Glutamatergic neuron (in vitro differentiated cells): ENCODE data around the gene TDRD1. TPM values are rescaled to one million over a fixed set of nuclear protein-coding genes. Genes with fewer than 3 reads are reported as not detected.

Experiments used
- DNase-seq: peaks from one replicate; pipeline ENCODE4 v3.0.0; 2022
- H3K27ac Mint-ChIP-seq: one replicate; pipeline ENCODE4 v1.8.0; 2020; ENCODE audit warnings: mild to moderate bottlenecking, mixed read lengths, inconsistent platforms; ENCODE audit not compliant: unreplicated experiment
- H3K27me3 Mint-ChIP-seq: one replicate; pipeline ENCODE4 v1.8.0; 2020; ENCODE audit warnings: mild to moderate bottlenecking, moderate library complexity, mixed read lengths, inconsistent platforms; ENCODE audit not compliant: unreplicated experiment
- H3K36me3 Mint-ChIP-seq: one replicate; pipeline ENCODE4 v1.8.0; 2020; ENCODE audit warnings: mild to moderate bottlenecking, mixed read lengths, inconsistent platforms; ENCODE audit not compliant: unreplicated experiment
- H3K4me1 Mint-ChIP-seq: one replicate; pipeline ENCODE4 v1.8.0; 2020; ENCODE audit warnings: mild to moderate bottlenecking, low read depth, mixed read lengths, inconsistent platforms; ENCODE audit not compliant: unreplicated experiment
- H3K4me3 Mint-ChIP-seq: one replicate; pipeline ENCODE4 v1.8.0; 2020; ENCODE audit warnings: mild to moderate bottlenecking, mixed read lengths, inconsistent platforms; ENCODE audit not compliant: unreplicated experiment
- H3K9me3 Mint-ChIP-seq: one replicate; pipeline ENCODE4 v1.8.0; 2020; ENCODE audit warnings: mild to moderate bottlenecking, moderate library complexity, mixed read lengths, inconsistent platforms; ENCODE audit not compliant: unreplicated experiment
- CTCF ChIP-seq: fragments of 200-600 bp; sonication (generic); IDR thresholded peaks from one replicate; pipeline ENCODE4 v1.5.0; 2021; ENCODE audit not compliant: partially characterized antibody, unreplicated experiment
- total RNA-seq: library from RNA; stranded (reverse); fragmentation: NEBNext Ultra II Directional; extraction: Animal tissue kit (Norgen Biotek cat#: 25700); gene quantifications from one replicate; pipeline ENCODE4 v1.2.1, GENCODE V29; 2021; ENCODE audit not compliant: unreplicated experiment

TDRD1 gene
- total RNA-seq, 1 donor from 2014 or later, result not detected

- no peak overlapping the region for H3K4me3 Mint-ChIP-seq
- no peaks in the 10 kb centered on the region for H3K4me1 Mint-ChIP-seq
- no peak overlapping the region for H3K27ac Mint-ChIP-seq
- no peak for TF ChIP-seq CTCF
- no peaks in the 10 kb centered on the region for H3K9me3 Mint-ChIP-seq
- DNase-seq, result no peak
- H3K36me3 Mint-ChIP-seq, result peaks cover 4% of the 10 kb centered on the region
- H3K27me3 Mint-ChIP-seq, result no peaks in the 10 kb centered on the region
Measured at GRCh38 chr10:114163062-114163461, 16.1 kb upstream of the TDRD1 start.

GRCh38 chr10:114166043-114166442, 13.1 kb upstream of the TDRD1 start:
- Mint-ChIP-seq H3K36me3 (peaks cover 11% of the 10 kb centered on the region), H3K27ac (no peak overlapping the region), H3K27me3 (peaks cover 2% of the 10 kb centered on the region), H3K4me1 (no peaks in the 10 kb centered on the region), H3K9me3 (peaks cover 2% of the 10 kb centered on the region), H3K4me3 (no peak overlapping the region)
- TF ChIP-seq CTCF, result no peak
- no peak for DNase-seq

GRCh38 chr10:114166494-114166893, 12.7 kb upstream of the TDRD1 start:
- no peak for DNase-seq
- no peak for TF ChIP-seq CTCF
- H3K36me3 Mint-ChIP-seq, result peaks cover 11% of the 10 kb centered on the region
- H3K4me1 Mint-ChIP-seq, result no peaks in the 10 kb centered on the region
- no peak overlapping the region for H3K4me3 Mint-ChIP-seq
- peaks cover 2% of the 10 kb centered on the region for H3K27me3 Mint-ChIP-seq
- H3K27ac Mint-ChIP-seq, result no peak overlapping the region
- peaks cover 2% of the 10 kb centered on the region for H3K9me3 Mint-ChIP-seq

- H3K4me3 Mint-ChIP-seq, result no peak overlapping the region
- H3K27ac Mint-ChIP-seq, result no peak overlapping the region
- peaks cover 2% of the 10 kb centered on the region for H3K27me3 Mint-ChIP-seq
- no peak for TF ChIP-seq CTCF
- H3K36me3 Mint-ChIP-seq, result peaks cover 11% of the 10 kb centered on the region
- H3K4me1 Mint-ChIP-seq, result peaks cover 2% of the 10 kb centered on the region
- H3K9me3 Mint-ChIP-seq, result peaks cover 2% of the 10 kb centered on the region
- DNase-seq, result no peak
Measured at GRCh38 chr10:114167985-114168384, 11.2 kb upstream of the TDRD1 start.

- no peak for DNase-seq
- peaks cover 2% of the 10 kb centered on the region for H3K9me3 Mint-ChIP-seq
- TF ChIP-seq CTCF, result no peak
- H3K4me3 Mint-ChIP-seq, result no peak overlapping the region
- no peak overlapping the region for H3K27ac Mint-ChIP-seq
- H3K36me3 Mint-ChIP-seq, result peaks cover 11% of the 10 kb centered on the region
- H3K4me1 Mint-ChIP-seq, result peaks cover 6% of the 10 kb centered on the region
- peaks cover 2% of the 10 kb centered on the region for H3K27me3 Mint-ChIP-seq
Measured at GRCh38 chr10:114168450-114169009, 10.6 kb upstream of the TDRD1 start.
